GM18873 (cell line): ENCODE data around the gene OBP2A.
"Not testable (repeated sequence)": the region's sequence is repeated elsewhere in the genome, so short reads cannot be mapped to it uniquely, and the experiment has no call there.

ENCODE experiments used
- ATAC-seq: cut with Tn5 transposase; IDR thresholded peaks from one replicate; pipeline ENCODE4 v1.9.1; 2021; ENCODE audit warnings: mild to moderate bottlenecking, moderate library complexity, moderate number of reproducible peaks; ENCODE audit not compliant: unreplicated experiment, low FRiP score

Gene OBP2A

GRCh38 chr9:135545646-135546176 lies at the start of gene OBP2A:
Gene OBP2A, plus strand, starts transcription at chr9:135546126. Its CDS starts 55 bp downstream, at chr9:135546181.
- not testable (repeated sequence) for ATAC-seq

GRCh38 chr9:135498381-135499126 lies 47.4 kb upstream of the OBP2A start:
- no peak for ATAC-seq

GRCh38 chr9:135499326-135500070 lies 46.4 kb upstream of the OBP2A start:
- ATAC-seq: no peak

GRCh38 chr9:135500071-135500524 lies 45.8 kb upstream of the OBP2A start:
- no peak for ATAC-seq

- no peak for ATAC-seq
Observed at GRCh38 chr9:135500525-135501260, 45.2 kb upstream of the OBP2A start, which contains the start of gene MRPS2. Gene MRPS2, plus strand, starts transcription at chr9:135500682. Its CDS starts 29 bp downstream, at chr9:135500711.

- ATAC-seq: no peak
Observed at GRCh38 chr9:135501261-135502167, 44.4 kb upstream of the OBP2A start.

- ATAC-seq: no peak
Observed at GRCh38 chr9:135502168-135502872, 43.6 kb upstream of the OBP2A start.

GRCh38 chr9:135502873-135503321 lies 43.0 kb upstream of the OBP2A start:
- ATAC-seq: no peak

- ATAC-seq: no peak
Observed at GRCh38 chr9:135503371-135504261, 42.3 kb upstream of the OBP2A start.

GRCh38 chr9:135504262-135505243 lies 41.4 kb upstream of the OBP2A start:
- ATAC-seq: no peak

GRCh38 chr9:135505406-135506187 lies 40.3 kb upstream of the OBP2A start:
- ATAC-seq: no peak

GRCh38 chr9:135506327-135507103 lies 39.4 kb upstream of the OBP2A start:
- ATAC-seq: no peak

GRCh38 chr9:135507104-135508035 lies 38.6 kb upstream of the OBP2A start:
- ATAC-seq: no peak

- ATAC-seq: no peak
Observed at GRCh38 chr9:135508211-135508820, 37.6 kb upstream of the OBP2A start.
